Esophagus squamous epithelium (tissue), 4 donors: ENCODE measurements around the gene P2RY6.

Experiments used
- POLR2A ChIP-seq, 4 donors: fragments of 450-650 bp; IDR thresholded peaks; one replicate each; pipeline ENCODE4 v1.6.1; 2017; ENCODE audit warnings: antibody characterized with exemption in 4 of 4, mild to moderate bottlenecking in 4 of 4, moderate library complexity in 3 of 4
- TF ChIP-seq, protein P1 (sequence below), 6 experiments: fragments of 450-650 bp in 4 of 6; fragments of 200-600 bp in 2 of 6; sonication (generic) in 2 of 6; IDR thresholded peaks; one replicate each; pipeline ENCODE4 v1.5.1; 2016 to 2019; ENCODE audit warnings: antibody characterized with exemption in 6 of 6, mild to moderate bottlenecking in 4 of 6, moderate library complexity in 4 of 6

DNA sequence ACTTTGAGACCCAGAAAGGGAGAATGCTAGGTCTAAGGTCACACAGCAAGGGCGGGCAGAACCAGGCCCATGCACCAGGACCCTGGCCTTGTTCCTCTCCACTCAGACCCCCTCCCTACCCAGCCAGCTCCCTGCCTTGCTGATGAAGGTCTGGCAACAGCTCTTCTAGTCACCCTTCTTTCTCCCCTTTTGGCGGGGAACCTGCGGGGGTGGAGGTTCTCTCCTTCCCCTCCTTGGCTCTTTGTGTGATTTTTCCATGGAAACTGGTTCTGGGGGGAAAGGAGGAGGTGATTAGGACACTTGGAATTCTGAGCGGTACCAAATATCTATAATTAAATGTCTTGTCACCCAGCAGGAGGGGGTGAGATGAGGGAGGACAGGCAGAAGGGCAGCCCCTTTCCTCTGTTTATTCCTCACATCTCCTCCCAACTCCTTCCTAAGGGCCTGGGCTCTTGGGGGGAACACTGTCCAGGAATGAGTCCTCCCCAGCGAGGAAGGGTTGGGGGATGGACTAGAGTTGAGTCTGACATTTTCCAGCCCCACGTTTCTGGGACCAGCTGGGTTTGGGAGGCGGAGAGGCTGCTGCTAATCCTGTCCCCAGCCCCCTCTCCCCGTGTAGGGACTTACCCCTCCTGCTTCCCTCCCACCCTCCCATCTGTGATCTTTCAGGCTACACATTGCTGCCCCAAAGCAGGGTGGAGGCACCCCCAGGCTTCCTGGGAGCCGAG lies 43.3 kb downstream of the P2RY6 start:
- TF ChIP-seq, protein P1, sequence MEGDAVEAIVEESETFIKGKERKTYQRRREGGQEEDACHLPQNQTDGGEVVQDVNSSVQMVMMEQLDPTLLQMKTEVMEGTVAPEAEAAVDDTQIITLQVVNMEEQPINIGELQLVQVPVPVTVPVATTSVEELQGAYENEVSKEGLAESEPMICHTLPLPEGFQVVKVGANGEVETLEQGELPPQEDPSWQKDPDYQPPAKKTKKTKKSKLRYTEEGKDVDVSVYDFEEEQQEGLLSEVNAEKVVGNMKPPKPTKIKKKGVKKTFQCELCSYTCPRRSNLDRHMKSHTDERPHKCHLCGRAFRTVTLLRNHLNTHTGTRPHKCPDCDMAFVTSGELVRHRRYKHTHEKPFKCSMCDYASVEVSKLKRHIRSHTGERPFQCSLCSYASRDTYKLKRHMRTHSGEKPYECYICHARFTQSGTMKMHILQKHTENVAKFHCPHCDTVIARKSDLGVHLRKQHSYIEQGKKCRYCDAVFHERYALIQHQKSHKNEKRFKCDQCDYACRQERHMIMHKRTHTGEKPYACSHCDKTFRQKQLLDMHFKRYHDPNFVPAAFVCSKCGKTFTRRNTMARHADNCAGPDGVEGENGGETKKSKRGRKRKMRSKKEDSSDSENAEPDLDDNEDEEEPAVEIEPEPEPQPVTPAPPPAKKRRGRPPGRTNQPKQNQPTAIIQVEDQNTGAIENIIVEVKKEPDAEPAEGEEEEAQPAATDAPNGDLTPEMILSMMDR (IDR thresholded peaks at IDR 0.05), result no peak
- no peak for TF ChIP-seq POLR2A (IDR thresholded peaks at IDR 0.05)
